Peyer's patch (tissue), 4 donors: ENCODE data around the gene HSPG2.

ENCODE experiments used
- POLR2A ChIP-seq, 2 donors: fragments of 450-650 bp; IDR thresholded peaks; one replicate each; pipeline ENCODE4 v1.5.1; 2017; ENCODE audit warnings: antibody characterized with exemption in 2 of 2, mild to moderate bottlenecking in 2 of 2, moderate library complexity in 2 of 2
- TF ChIP-seq, protein P1 (sequence below), 6 experiments: fragments of 450-650 bp in 4 of 6; fragments of 200-600 bp in 2 of 6; sonication (generic) in 1 of 6; IDR thresholded peaks; one replicate each; pipeline ENCODE4 v1.5.1; 2017 to 2019; ENCODE audit warnings: antibody characterized with exemption in 6 of 6, mild to moderate bottlenecking in 3 of 6, moderate library complexity in 1 of 6

DNA sequence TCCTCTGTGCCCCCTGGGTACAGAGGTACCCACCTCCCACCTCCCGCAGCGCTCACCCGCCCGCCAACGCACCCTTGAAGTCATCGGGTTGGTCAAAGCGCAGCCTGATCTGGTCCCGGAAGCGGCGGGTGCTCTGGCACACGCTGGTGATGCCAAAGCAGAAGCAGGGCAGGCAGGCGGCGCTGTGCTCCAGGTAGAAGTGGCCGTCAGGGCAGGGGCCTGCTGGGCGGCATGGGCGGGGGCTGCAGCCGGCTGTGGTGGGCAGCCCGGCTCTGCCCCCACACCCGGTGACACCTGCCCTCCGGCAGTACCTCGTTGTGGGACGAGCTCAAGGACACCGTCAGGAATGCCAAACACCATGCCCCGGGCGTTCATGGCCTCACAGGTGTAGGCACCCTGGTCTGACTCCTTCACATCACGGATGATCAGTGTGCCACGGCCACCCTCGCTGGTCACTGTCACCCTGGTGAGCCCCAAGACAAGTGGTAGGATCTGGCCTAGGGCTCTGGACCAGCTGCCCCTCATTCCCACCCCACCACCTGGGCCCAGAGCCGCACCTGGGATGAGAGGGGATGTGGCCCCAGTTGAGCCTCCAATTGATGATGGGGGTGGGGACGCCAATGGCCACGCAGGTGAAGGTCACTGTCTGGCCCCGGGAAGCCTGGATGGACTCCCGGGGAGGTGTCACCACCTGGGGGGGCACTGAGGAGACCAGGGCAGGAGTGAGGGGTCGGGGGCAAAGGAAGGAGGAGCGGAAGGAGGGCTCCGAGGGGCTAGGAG is 52.5 kb downstream of the HSPG2 start:
- TF ChIP-seq POLR2A (IDR thresholded peaks at IDR 0.05) = no peak
- TF ChIP-seq, protein P1, sequence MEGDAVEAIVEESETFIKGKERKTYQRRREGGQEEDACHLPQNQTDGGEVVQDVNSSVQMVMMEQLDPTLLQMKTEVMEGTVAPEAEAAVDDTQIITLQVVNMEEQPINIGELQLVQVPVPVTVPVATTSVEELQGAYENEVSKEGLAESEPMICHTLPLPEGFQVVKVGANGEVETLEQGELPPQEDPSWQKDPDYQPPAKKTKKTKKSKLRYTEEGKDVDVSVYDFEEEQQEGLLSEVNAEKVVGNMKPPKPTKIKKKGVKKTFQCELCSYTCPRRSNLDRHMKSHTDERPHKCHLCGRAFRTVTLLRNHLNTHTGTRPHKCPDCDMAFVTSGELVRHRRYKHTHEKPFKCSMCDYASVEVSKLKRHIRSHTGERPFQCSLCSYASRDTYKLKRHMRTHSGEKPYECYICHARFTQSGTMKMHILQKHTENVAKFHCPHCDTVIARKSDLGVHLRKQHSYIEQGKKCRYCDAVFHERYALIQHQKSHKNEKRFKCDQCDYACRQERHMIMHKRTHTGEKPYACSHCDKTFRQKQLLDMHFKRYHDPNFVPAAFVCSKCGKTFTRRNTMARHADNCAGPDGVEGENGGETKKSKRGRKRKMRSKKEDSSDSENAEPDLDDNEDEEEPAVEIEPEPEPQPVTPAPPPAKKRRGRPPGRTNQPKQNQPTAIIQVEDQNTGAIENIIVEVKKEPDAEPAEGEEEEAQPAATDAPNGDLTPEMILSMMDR (IDR thresholded peaks at IDR 0.05) = no peak
